SJSA1 (cell line): ENCODE measurements around the gene PRPF6. TPM values are rescaled to one million over a fixed set of nuclear protein-coding genes. Genes with fewer than 3 reads are reported as not detected.
A peak's percentile ranks its signal among the peaks of the same experiment; 100 is the strongest.

Experiments
- DNase-seq, 2 experiments: peaks; one replicate each; pipeline ENCODE4 v3.0.0-alpha.2; 2015 to 2020; ENCODE audit warnings: low spot score in 2 of 2, low read depth in 1 of 2
- H3K27ac ChIP-seq: fragments of 250-450 bp; sonication (Bioruptor Pico); 2 replicates; pipeline ENCODE4 v1.5.1; 2020; ENCODE audit warnings: mild to moderate bottlenecking, moderate library complexity
- H3K27me3 ChIP-seq: fragments of 250-450 bp; sonication (Bioruptor Pico); replicated peaks from 2 replicates; pipeline ENCODE4 v1.5.1; 2020; ENCODE audit warnings: mild to moderate bottlenecking, moderate library complexity
- H3K36me3 ChIP-seq: fragments of 250-450 bp; sonication (Bioruptor Pico); 2 replicates; pipeline ENCODE4 v1.5.1; 2020; ENCODE audit warnings: mild to moderate bottlenecking
- H3K4me1 ChIP-seq: fragments of 250-450 bp; sonication (Bioruptor Pico); replicated peaks from 2 replicates; pipeline ENCODE4 v1.6.1; 2021; ENCODE audit warnings: mild to moderate bottlenecking
- H3K4me3 ChIP-seq: fragments of 250-450 bp; sonication (Bioruptor Pico); 2 replicates; pipeline ENCODE4 v1.5.1; 2020; ENCODE audit warnings: mild to moderate bottlenecking
- H3K9me3 ChIP-seq: fragments of 250-450 bp; sonication (Bioruptor Pico); replicated peaks from 2 replicates; pipeline ENCODE4 v1.5.1; 2020; ENCODE audit warnings: mild to moderate bottlenecking
- total RNA-seq: library from RNA; depleted of rRNA; stranded (reverse); fragments of >200 nt; shearing (Covaris generic); gene quantifications from 2 replicates; pipeline ENCODE4 v1.2.3, GENCODE V29; 2014

The PRPF6 gene
- total RNA-seq, 1 experiment from 2014 or later = 72.1 TPM

DNA sequence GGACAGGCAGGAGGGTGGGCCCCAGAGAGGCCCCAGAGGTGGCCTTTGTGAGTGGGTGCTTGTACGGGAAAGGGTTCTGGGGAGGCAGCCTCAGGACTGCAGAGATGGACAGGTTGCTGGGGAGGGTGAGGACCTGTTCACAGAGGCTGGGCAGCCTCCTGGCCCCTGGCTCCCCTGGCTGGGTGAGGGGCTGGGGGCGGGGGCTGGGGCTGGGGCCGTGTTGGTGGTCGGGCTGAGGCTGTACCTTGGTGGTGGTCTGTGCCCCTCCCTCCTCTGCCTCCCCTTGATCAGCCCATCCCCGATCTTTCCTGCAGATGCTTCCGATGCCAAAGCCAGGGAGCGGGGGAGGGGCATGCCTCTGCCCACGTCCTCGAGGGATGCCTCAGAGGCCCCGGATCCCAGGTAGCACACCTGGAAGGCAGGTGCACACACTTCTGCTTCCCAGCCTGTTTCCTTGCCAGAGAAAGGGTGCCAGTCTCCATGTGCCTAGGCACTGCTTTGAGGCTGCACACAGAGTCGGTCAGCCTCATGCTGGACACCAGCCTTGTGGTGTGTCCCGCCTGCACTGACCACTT is 86.9 kb downstream of the PRPF6 start:
- Histone ChIP-seq H3K9me3 (no peaks in the 10 kb centered on the region), H3K27me3 (no peaks in the 10 kb centered on the region), H3K4me1 (peaks cover 77% of the 10 kb centered on the region), H3K36me3 (peaks cover 74% of the 10 kb centered on the region), H3K27ac (no peak overlapping the region), H3K4me3 (no peak overlapping the region)
- no peak for DNase-seq

DNA sequence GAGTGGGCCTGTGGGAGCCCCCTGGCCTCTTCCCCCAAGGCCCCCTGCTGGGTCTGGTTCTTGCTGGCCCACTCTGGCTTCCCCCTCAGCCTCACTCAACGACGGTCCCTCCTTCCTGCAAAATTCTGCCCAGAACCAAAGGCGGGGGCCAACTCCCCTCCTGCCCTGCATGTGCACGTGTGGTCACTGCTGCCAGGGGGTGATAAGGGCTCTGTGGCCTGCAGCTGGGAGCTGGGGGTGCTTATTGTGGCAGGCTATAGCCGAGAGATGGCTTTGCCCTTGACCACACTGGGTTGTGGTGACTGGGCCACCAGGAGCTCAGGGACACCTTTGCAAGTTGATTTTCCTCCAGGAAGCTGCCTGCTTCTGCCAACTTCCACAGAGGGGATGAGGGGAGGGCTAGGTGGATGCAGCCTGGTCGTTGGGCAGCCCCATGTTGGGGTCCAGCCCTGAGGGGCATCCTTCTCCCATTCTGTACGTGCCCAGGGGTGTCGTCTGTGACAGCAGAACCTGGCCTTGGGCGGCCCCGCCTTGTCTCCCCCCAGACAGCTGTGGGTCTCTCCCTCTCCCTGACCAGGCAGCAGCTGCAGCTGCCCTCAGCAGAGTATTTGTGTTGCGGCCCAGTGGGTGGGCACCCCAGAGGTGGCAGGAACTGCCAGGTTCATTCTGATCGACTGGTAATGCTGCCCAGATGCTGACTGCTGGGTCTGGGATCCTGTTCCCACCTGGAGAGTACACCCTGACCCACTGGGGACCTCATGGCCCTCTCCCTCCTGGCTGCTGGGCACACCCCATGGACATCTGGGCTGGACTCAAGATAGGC is 87.7 kb downstream of the PRPF6 start:
- H3K9me3 ChIP-seq = no peaks in the 10 kb centered on the region
- peaks cover 69% of the 10 kb centered on the region for H3K4me1 ChIP-seq
- DNase-seq = no peak
- H3K36me3 ChIP-seq = peaks cover 74% of the 10 kb centered on the region
- H3K4me3 ChIP-seq = no peak overlapping the region
- no peaks in the 10 kb centered on the region for H3K27me3 ChIP-seq
- H3K27ac ChIP-seq = no peak overlapping the region

DNA sequence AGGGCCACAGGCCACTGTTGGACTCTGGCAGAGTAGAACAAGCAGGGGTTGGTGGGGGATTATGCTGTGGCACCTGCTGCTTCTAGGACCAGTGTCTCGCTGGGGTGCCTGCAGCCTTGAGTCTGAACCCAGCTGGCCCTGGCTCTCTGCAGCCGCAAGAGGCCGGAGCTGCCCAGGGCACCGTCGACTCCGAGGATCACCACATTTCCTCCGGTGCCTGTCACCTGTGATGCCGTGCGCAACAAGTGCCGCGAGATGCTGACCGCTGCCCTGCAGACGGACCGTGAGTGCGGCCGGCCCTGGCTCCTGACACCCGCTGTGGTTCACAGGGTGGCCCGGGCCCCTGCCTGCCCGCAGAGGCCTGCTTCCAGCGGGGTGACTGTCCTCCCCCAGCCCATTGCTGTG is 88.3 kb downstream of the PRPF6 start:
- no peak overlapping the region for H3K4me3 ChIP-seq
- no peak for DNase-seq
- no peaks in the 10 kb centered on the region for H3K9me3 ChIP-seq
- no peak overlapping the region for H3K27ac ChIP-seq
- no peaks in the 10 kb centered on the region for H3K27me3 ChIP-seq
- peaks cover 65% of the 10 kb centered on the region for H3K4me1 ChIP-seq
- H3K36me3 ChIP-seq = peaks cover 77% of the 10 kb centered on the region

DNA sequence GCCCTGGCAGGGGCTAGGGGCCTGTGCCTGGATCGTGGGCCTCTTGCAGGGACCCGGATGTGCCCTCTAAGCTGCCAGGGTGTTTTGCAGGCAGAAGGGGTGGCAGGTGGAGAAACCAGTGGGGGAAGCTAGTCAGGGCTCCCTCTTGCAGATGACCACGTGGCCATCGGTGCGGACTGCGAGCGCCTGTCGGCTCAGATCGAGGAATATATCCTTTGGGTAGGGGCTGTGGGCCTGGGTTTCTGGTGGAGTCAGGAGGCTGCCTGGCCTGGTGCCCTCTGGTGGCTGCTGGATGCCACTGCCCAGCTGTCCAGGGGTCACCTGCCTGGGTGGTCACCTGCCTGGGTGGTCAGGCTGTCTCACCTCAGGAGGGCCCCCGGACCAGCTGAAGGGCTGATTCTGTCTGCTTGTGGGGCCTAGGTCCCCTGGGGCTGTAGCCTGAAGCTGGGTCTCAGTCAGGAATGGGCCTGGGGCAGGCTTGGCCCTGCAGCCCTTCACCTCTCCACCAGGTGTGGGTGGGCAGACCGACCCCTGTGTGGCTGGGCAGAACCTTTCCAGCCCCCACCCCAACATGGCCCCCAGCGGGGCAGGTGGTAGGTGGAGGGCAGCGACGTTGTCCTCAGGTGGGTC is 88.8 kb downstream of the PRPF6 start:
- DNase-seq = peak; percentile 79 to 88

DNA sequence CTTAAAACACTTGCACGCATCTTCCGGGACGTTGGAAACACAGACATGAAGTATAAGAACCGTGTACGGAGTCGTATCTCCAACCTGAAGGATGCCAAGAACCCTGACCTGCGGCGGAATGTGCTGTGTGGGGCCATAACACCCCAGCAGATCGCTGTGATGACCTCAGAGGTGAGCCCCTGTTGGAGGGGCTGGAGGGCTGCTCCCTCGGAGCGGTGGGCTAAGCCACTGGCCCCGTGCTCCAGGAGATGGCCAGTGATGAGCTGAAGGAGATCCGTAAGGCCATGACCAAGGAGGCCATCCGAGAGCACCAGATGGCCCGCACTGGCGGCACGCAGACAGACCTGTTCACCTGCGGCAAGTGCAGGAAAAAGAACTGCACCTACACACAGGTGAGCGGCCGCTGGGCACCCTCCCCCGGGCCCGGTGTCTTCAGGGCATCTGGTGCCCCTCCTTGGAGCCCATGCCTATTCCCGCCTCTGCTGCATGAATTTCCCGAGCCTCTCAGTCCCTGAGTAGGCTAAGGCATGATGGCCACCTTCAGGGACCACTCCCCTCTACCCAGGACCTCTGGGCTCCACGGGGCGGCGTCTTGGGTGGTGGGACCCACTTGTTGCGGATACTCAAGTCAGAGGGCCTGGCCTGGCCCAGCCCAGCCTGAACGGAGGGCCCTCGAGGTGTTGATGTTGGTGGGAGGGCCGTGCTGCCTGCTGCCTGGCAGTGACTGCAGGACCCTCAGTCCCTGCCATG is 89.5 kb downstream of the PRPF6 start:
- Histone ChIP-seq H3K9me3 (no peaks in the 10 kb centered on the region), H3K4me1 (peaks cover 63% of the 10 kb centered on the region), H3K4me3 (no peak overlapping the region), H3K27ac (peak overlapping the region; percentile 33; the same call in 1 of the 2 replicates), H3K27me3 (no peaks in the 10 kb centered on the region), H3K36me3 (peaks cover 79% of the 10 kb centered on the region)
- no peak for DNase-seq

More for the DNA sequence above, 88.8 kb downstream of the PRPF6 start:
- no peaks in the 10 kb centered on the region for H3K9me3 ChIP-seq
- peaks cover 65% of the 10 kb centered on the region for H3K4me1 ChIP-seq
- peak overlapping the region; percentile 33; the same call in 1 of the 2 replicates for H3K27ac ChIP-seq
- peaks cover 79% of the 10 kb centered on the region for H3K36me3 ChIP-seq
- H3K27me3 ChIP-seq = no peaks in the 10 kb centered on the region
- no peak overlapping the region for H3K4me3 ChIP-seq

DNA sequence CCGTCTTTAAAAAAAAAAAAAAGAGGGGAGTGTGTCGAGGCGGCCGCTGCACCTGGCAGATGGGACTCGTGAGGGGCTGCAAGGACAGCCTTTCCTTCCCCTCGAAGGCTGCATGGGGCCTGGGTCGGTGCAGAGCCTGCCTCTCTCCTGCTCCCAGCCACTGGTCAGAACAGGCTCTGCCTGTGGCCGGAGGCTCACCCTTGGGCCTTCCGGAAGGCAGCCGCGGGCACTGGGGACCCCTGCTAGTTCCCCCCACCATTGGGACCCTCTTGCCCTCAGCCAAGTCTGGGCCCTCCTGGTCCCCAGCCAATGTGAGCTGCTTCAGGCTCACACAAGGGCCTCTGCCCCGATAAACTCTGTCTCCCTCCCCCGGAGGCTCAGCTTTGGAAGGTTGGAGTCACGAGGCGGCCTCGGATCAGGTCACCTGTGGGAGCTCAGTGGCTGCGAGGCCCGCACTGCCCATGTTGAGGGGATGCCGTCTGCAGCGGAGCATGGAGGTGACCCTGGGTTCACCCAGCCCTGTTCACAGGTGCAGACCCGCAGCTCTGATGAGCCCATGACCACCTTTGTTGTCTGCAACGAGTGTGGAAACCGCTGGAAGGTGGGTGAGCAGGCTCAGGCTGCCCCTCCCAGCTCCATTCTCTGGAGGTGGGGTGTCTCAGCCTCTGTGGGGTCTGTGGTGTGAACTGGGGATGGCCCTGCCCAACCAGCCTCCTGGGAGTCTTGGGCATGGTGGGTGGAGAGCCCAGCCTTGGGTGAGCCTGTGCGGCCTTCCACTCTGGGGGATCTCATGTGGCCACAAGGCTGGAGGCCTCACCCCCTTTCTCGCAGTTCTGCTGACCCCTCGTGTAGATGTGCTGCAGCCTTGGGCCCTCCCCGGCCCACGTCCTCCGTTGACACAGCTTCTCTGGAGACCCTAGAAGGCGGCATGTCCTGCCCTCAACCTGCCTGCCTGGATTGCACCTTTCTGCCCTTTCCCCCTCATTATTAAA is 90.7 kb downstream of the PRPF6 start:
- Histone ChIP-seq H3K4me3 (no peak overlapping the region), H3K27ac (no peak overlapping the region), H3K9me3 (no peaks in the 10 kb centered on the region), H3K36me3 (peaks cover 78% of the 10 kb centered on the region), H3K27me3 (no peaks in the 10 kb centered on the region), H3K4me1 (peaks cover 51% of the 10 kb centered on the region)
- no peak for DNase-seq

DNA sequence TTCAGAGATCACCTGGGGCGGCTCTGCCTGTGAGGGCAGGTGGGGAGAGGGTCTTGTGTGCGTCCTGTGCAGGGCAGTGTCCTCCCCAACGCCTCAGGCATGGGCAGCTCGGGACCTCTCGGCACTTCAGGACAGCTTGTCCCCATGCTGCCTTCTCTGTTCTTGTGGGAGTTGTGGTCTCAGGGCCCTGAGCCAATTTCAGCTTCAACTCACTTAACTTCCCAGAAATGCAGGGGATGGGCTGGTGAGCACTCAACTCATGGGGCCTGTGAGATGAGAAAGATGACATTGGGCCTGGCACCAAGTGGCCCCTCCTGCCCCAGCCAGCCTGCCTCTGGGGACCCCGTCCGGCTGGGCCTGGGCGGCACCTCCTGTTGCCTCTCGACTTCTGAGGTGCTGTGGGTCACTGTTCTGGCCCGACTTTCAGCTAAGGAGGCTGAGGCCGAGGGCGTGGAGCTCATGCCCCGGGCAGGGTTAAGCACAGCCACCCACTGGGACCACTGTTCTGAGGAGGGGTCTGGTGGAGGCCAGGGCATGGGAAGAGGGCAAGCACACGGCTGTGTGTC is 91.6 kb downstream of the PRPF6 start:
- no peaks in the 10 kb centered on the region for H3K9me3 ChIP-seq
- no peak overlapping the region for H3K4me3 ChIP-seq
- peaks cover 73% of the 10 kb centered on the region for H3K36me3 ChIP-seq
- no peak for DNase-seq
- H3K4me1 ChIP-seq = peaks cover 41% of the 10 kb centered on the region
- H3K27ac ChIP-seq = no peak overlapping the region
- H3K27me3 ChIP-seq = no peaks in the 10 kb centered on the region

DNA sequence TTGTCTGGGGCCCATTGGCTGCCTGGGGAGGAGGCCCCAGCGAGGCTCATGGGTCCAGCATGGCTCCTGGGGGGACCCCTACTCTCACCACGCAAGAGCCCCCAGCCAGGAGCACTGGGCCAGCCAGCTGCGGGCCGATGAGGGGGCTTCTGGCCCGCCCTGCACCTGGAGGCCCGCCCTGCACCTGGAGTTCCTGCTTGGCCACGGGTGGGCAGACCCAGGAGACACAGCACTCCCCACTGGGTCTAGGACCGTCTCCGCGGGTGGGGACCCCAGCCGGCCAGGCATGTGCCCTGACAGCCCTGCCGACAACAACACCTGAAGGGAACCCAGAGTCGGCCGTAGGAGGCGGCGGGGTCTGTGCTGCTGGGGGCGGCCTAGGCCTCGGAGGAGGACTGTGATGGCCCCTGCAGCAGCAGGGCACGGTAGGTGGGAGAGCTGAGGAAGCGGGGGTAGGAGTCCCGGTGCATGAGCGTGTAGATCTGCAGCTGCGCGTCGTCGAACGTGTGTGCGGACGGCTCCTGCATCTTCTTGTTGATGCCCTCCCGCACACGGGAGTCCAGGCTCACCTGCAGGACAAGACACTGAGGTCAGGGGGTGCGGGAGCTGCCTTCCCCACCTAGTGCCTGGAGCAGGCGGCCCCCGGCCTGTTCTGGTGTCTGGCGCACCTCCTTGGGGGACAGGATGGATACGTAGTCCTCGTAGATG is 92.7 kb downstream of the PRPF6 start:
- no peaks in the 10 kb centered on the region for H3K9me3 ChIP-seq
- no peak for DNase-seq
- peaks cover 65% of the 10 kb centered on the region for H3K36me3 ChIP-seq
- no peaks in the 10 kb centered on the region for H3K27me3 ChIP-seq
- no peak overlapping the region for H3K4me3 ChIP-seq
- H3K4me1 ChIP-seq = peaks cover 43% of the 10 kb centered on the region
- H3K27ac ChIP-seq = no peak overlapping the region

DNA sequence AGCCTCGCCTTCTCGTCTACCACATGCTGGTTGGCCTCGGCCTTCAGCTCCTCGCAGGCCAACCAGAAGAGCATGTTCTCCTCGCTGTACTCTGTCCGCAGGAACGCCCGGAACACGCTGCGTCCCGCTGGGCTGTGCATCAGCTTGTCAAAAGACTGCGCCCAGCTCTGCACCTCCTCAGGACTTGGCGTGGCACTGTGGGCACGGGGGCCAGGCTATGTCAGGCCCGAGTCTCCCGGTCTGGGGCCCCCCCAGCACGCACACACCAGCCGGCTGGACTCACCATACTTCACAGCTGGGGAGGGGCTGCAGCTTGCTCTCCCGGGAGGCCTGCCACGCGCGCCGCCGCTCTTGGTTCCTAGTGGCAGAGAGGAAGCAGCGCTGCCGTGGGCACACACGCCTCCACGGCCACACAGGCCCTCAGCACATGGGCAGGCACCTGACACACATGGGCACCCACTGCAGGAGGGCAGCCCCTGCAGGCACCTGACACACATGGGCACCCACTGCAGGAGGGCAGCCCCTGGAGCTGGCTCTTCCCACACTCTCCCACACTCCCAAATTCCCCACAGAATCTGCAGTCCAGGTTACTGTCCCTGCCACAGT is 93.4 kb downstream of the PRPF6 start:
- peaks cover 43% of the 10 kb centered on the region for H3K4me1 ChIP-seq
- H3K36me3 ChIP-seq = peaks cover 59% of the 10 kb centered on the region
- no peaks in the 10 kb centered on the region for H3K9me3 ChIP-seq
- H3K27me3 ChIP-seq = no peaks in the 10 kb centered on the region
- DNase-seq = no peak
- no peak overlapping the region for H3K4me3 ChIP-seq
- 0 out of 2 replicates have a peak overlapping the region, but pooled peaks have one; percentile 2 for H3K27ac ChIP-seq

DNA sequence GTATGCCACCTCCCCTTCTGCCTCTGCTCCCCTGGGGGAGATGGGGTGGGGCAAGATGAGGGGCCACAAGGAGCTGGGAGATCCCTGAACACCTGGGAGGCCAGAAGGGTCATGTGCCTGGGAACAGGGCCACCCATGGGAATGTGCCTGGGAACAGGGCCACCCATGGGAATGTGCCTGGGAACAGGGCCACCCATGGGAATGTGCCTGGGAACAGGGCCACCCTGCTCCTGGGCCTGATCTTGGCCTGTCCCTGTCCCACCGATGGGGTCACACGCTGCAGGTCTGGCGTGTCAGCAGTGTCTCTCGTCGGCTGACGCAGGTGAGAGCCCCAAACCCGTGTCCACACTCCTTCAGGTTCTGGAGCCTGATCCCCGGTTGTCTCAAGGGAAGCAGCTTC is 94.0 kb downstream of the PRPF6 start:
- H3K27ac ChIP-seq = no peak overlapping the region

DNA sequence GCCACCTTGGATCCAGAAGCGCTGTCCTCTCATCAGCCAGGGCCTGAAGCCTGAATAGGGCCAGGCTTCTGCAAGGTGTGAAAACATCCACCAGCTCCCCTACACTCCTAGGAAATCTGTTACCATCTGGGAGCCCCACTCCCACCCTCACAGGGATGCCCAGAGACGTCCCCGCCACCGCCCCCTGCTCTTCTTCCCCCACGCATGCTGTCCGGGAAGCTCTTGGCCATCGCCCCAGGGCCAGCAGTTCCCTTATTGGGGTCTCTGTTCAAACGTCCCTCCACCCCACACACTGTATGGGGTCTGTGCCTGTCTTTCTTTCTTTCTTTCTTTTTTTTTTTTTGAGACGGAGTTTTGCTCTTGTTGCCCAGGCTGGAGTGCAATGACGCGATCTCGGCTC is 94.6 kb downstream of the PRPF6 start:
- Histone ChIP-seq H3K27me3 (no peaks in the 10 kb centered on the region), H3K9me3 (no peaks in the 10 kb centered on the region), H3K27ac (no peak overlapping the region), H3K4me3 (no peak overlapping the region), H3K4me1 (peaks cover 39% of the 10 kb centered on the region), H3K36me3 (peaks cover 47% of the 10 kb centered on the region)
- no peak for DNase-seq

More for the DNA sequence above, 94.0 kb downstream of the PRPF6 start:
- no peaks in the 10 kb centered on the region for H3K9me3 ChIP-seq
- H3K4me3 ChIP-seq = no peak overlapping the region
- peaks cover 53% of the 10 kb centered on the region for H3K36me3 ChIP-seq
- H3K27me3 ChIP-seq = no peaks in the 10 kb centered on the region
- DNase-seq = no peak
- peaks cover 41% of the 10 kb centered on the region for H3K4me1 ChIP-seq
